IPS DF 4.7 (cell line): Measurements from ENCODE around the gene ZDHHC7.
"Not testable (repeated sequence)": the region's sequence is repeated elsewhere in the genome, so short reads cannot be mapped to it uniquely, and the experiment has no call there.

Source experiments
- DNase-seq: peaks from one replicate; pipeline ENCODE4 v3.0.0-alpha.2; 2013; ENCODE audit warnings: low spot score; ENCODE audit errors: extremely low read depth

ZDHHC7 gene, protein sequence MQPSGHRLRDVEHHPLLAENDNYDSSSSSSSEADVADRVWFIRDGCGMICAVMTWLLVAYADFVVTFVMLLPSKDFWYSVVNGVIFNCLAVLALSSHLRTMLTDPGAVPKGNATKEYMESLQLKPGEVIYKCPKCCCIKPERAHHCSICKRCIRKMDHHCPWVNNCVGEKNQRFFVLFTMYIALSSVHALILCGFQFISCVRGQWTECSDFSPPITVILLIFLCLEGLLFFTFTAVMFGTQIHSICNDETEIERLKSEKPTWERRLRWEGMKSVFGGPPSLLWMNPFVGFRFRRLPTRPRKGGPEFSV

DNA sequence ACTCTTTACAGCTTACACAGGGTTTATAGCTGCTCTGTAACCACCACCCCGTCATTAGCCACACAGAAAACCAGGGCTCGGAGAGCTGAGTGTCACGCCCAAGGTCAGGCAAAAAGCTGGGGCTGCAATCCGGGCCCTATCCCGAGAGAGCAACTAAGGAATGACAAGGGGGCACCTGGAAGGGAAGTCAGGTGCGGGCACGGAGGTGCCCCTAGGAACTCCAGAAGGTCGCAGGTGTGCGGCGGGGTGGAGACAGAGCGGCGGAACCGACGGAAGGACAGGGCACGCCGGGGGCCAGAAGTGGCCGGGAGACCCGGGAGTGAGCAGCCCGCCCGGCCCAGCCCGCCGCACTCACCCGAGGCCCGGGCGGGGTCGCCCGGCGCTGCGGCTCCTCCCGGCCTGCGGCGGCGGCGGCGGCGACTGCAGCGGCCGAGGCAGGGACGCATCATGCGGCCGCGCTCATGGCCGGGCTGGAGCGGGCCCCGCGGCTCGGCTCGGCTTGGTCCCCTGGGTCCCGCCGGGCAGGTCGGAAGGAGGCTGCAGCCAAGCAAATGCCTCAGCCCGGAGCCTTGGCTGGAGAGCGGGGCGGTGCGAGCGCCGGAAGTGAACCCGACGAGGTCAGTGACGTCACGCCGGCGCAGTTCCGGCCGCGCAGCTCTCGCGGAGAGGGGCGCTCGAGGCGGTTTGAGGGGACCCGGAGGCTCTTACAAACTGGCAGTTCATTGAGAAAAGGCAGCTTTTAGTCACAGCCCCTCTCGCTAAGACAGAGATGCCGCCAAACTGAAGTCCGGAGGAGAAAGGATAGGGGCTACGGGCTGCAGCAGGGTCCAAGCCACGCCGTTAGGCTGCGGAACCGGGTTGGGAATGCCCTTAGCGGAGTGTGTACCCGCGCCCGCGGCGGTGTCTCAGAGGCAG lies at the start of gene ZDHHC7:
TSS of gene ZDHHC7 (minus strand) at position 605 of the 915 bp plus-strand sequence. CDS start 20,917 bp downstream, outside the sequence.
- DNase-seq: no peak

- no peak for DNase-seq
Observed at GRCh38 chr16:85058909-85059308, 47.6 kb upstream of the ZDHHC7 start.

GRCh38 chr16:85057948-85058347 lies 46.6 kb upstream of the ZDHHC7 start:
- no peak for DNase-seq

DNA sequence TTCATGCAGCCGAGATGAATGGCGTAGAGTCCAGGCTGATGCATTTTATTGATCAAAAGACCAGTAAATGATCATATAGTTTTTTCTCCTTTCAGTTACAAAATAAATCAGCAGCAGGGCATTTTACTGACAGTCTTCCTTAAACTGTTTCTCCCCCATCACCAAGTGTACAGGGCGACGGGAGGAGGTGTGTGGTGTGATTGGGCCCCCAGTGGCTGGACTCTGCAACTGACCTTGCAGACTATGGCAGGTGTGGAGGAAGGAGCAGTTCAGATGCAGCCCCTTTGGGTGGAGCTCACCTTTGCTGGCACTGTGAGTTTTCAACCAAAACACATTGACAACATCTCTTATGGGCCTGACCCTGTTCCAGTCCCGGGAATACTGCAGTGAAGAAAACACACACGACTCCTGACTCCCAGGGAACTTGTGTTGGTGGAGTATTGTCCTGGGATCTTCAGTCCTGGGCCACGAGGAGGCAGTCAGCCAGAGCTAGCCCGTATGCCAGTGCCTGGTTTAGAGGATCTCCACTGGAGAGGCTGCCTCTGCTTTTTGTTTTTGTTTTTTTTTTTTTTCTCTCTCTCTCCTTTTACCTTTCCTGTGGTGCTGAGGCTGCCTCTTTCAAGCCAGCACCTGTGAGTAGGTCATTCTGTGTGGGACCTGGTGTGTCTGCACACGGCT lies 46.0 kb upstream of the ZDHHC7 start:
- DNase-seq: no peak

DNA sequence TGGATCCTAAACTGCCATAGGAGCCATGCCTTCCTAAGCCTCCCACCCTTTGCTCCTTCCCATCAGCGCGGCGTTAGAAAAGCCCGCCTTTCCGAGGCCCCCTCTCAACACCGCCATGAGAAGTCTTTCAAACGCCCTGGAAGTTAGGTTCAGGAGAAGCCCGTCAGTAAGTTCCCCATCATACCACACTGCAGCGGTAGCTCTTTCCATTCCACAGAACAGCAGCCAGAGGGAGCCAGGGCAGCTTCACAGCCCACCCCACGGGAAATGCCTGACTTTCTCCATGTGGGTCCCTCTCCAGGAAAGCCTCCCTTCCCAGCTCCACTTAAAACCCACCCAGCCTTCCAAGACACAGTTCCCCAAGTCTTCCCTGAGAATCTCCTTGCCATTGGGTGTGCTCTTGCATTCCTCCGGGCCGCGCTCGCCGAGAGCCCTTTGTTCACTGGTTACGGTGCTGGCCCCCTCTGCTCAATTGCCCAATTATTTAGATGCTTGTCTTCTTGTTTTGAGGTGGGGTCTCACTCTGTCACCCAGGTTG lies 44.9 kb upstream of the ZDHHC7 start:
- DNase-seq: no peak

DNA sequence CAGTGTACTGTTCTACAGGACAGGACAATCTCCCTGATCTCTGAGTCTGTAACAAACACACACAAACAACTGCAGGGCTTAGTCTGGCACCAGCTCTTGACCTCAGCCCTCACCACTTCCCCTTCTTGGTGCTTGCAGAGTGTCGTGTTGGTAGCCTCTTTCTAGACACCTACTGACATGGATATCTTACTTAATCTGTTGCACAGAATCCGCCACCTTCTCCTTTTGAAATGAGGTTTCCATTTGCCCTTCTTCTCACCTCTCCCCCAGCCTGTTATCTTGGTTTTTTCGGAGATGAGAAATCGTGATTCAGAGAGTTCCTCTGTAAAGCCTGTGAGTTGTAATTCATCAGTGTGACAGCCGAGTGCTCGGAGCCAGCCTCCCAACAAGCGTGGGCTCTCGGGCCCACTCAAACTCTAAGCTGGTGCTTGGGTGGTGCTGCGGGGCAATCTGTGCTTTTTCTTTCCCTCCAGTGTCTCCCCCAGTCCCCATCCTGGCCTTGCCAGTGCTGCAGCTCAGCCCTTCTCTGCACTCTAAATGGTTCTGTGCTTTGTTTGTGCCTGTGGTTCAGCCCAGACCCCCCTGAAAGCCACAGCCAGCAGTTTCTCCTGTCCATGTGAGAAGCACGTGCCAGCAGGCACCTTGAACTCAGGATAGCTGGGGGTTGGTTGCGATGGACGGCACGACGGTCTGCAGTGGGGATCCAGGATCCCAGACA lies 44.3 kb upstream of the ZDHHC7 start:
- DNase-seq: no peak

- DNase-seq: no peak
Observed at GRCh38 chr16:85054948-85055492, 43.7 kb upstream of the ZDHHC7 start.

- DNase-seq: not testable (repeated sequence)
Observed at GRCh38 chr16:85054321-85054720, 43.0 kb upstream of the ZDHHC7 start.

DNA sequence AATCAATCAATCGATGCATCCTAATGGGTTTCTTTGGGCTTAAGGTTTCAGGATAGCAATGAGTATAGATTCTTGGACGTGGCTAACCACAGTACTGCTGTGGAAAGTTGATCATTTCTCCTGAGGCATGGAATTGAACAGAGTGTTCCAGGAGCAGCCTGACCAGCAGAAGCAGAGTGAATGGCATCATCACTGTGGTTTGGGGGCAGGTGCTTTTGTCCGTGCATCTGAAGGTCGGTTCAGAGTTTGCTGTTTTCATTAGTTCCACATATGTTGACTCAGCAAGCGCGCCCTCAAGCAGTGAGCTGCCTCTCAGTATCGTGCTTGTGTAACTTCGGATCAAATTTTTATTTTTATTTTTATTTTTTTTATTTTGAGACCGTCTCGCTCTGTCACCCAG lies 41.2 kb upstream of the ZDHHC7 start:
- DNase-seq: no peak

DNA sequence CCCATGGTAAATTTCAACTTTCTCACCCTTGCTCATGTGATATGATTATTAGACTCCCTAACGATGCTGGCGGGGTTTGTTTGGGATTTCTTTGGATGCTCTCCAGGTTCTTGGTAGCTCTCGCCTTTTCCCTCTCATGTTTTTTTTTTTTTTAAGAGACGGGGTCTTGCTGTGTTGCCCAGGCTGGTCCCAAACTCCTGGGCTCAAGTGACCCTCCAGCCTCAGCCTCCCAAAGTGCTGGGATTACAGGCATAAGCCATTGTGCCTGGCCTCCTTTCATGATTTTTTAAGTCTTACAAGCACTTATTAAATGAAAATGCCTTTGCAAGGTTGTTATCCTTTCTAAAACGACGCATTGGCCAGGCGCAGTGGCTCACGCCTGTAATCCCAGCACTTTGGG lies 40.3 kb upstream of the ZDHHC7 start:
- DNase-seq: no peak

DNA sequence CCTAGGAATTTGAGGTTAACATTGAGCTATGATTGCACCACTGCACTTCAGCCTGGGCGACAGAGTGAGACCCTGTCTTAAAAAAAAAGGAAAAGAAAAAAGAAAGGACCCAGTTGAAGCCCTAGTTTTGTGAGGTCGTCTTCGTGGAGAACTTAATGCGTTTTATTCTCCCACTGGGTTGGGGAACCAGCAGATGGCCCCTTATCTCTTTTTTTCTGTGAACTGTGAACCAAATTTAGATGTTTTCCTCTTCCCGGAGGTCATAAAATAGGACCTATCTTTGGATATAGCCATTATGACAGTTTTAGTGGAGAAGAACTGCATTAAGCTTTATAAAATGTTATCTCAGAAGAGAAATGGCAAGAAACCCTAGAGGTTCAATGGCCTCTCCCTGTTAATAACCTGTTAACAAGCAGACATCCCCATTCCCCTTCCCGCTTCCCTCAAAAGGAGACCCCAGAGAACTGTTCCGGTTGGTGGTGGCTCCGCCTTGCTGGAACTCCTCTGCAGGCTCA lies 39.8 kb upstream of the ZDHHC7 start:
- DNase-seq: no peak

DNA sequence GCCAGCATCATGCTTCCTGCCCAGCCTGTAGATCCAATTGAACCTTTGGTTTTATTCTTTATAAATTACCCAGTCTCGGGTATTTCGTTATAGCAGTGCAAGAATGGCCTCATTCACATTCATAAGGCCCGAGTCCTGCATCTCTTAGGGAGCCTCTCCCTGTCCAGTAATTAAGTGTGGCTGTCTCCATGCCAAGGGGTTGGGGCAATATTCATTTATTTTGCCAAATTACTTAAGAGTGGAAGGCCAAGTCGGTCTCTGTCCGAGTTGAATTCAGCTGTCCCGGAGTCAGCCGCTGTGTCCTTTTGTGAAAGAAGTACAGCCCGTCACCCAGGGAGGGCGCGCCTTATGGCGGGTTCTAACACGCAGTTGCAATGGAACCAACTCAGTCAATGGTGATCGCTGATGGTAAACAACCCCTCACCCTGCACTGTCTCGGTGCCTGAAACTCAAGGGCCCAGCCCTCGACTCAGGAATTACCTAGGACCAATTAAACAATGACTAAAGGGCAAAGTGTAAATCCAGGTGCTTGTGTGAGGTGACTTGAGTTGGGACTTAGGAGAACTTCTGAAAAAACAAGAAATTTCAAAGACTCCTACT lies 38.5 kb upstream of the ZDHHC7 start:
- DNase-seq: no peak

DNA sequence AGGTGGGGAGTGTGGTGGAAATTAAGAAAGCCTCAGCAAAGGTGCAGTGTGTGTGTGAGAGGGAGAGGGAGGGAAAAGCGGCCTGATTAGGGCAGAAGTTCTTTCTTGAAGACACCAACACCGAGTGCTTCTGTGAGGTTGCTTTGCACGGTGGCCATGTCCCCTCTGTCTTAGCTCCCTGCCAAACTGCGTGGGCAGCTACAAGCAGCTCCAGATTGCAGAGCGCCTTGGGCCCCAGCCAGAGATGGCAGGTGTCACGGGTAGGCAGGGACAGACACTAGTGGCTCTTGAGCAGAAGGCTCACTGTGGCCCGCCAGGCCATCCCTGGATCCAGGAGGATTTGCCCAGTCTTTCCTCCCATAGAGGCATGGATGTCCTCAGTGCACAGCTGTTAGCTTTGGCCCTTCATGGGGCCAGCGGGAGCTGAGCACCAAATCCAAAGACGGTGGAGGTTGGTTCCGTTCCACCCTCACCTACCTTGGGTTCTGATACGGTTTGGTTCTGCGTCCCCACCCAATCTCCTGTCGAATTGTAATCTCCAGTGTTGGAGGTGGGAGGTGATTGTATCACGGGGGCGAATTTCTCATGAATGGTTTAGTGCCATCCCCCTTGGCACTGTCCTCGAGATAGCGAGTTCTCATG lies 37.7 kb upstream of the ZDHHC7 start:
- DNase-seq: no peak

- no peak for DNase-seq
Observed at GRCh38 chr16:85047867-85048455, 36.6 kb upstream of the ZDHHC7 start.

DNA sequence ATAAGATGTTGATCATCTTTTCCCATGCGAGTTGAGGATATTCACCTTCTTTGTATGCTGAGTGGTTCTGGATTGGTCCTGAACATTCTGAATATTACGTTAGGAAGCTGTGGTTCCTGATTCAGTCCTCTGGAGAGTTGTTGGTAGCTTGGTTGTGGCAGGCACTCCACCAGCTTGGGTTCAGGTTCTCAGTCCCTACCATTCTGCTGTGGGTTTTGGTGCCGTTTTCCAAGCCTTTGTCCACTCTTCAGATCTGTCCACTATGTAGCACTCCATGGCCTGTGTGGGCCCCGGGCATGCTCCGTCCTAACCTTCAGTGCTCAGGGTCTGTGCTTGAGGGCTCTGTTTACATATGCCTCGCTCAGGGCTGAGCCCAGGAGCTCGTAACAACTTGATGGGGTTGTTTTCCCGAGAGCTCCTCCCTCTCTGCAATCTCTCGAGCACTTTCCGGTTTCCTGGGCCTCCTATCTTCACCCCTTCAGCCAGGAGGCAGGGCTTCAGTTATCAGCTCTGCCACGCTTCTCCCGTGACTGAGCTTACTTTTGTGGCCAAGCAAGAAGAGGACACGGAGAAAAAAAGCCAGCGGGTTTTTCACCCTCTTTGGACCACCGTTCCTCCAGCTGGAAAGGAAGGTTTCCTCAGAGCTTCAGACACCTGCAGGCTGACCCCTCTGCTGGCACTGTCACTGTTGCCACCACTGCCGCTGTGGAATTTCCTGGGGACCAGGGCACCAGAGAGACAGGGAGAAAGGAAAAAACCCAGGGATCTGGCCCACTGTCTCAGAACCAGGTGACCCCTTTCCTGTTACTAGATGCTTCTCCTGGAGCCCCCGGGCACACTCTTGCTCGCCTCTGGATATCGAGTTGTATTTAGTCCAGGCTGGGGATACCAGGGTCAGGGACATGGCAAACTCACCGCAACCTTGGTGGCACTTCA lies 35.9 kb upstream of the ZDHHC7 start:
- DNase-seq: no peak

- no peak for DNase-seq
Observed at GRCh38 chr16:85046472-85046916, 35.2 kb upstream of the ZDHHC7 start.

DNA sequence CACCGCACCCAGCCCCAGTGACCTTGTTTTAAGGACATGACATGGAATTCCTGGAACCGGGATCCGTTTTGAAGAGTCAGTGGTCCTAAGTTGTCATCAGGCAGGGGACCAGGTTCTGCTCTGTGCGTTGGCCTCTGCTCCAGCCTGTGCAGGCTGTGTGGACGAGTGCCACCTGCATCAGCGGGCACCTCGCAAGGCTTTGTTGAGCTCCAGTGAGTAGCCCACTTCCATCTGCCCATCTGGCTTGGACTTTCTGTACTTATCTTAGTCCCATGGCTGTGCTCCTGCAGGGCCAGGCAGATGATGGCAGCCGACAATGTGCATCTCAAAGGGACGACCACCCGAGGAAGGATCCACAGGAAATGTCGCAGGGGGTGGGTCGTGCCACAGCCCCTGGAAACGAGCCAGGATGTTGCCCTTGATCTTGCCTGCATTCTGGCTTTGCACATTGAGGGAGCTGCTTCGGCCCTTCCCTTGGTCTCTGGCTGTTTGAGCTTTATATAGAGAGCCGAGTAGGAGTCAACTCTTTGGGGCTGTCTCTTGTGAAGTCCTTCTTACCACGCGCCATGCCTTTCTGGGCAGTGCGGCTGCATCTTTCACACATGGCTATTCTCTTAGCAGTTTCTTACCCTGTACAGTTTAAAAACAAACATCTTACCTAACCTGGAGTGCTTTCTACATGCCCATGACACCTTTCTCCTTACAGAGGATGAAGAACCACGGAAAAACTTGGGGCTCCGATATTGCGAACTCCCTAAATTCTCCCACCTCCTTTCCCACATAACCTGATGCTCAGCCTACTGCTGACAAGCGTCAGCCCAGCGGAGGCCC lies 34.5 kb upstream of the ZDHHC7 start:
- no peak for DNase-seq
